ENCODE measurements around the gene LSM4.

Gene LSM4

GRCh38 chr19:18311502-18312091, 11.3 kb downstream of the LSM4 start:
- no peak for TF ChIP-seq USF1 (IDR thresholded peaks at IDR 0.05)
- no peak for TF ChIP-seq MAX (IDR thresholded peaks at IDR 0.05)
- TF ChIP-seq TCF12 (IDR thresholded peaks at IDR 0.05; ENCODE audit: low read depth) = no peak
- TF ChIP-seq, protein P1, sequence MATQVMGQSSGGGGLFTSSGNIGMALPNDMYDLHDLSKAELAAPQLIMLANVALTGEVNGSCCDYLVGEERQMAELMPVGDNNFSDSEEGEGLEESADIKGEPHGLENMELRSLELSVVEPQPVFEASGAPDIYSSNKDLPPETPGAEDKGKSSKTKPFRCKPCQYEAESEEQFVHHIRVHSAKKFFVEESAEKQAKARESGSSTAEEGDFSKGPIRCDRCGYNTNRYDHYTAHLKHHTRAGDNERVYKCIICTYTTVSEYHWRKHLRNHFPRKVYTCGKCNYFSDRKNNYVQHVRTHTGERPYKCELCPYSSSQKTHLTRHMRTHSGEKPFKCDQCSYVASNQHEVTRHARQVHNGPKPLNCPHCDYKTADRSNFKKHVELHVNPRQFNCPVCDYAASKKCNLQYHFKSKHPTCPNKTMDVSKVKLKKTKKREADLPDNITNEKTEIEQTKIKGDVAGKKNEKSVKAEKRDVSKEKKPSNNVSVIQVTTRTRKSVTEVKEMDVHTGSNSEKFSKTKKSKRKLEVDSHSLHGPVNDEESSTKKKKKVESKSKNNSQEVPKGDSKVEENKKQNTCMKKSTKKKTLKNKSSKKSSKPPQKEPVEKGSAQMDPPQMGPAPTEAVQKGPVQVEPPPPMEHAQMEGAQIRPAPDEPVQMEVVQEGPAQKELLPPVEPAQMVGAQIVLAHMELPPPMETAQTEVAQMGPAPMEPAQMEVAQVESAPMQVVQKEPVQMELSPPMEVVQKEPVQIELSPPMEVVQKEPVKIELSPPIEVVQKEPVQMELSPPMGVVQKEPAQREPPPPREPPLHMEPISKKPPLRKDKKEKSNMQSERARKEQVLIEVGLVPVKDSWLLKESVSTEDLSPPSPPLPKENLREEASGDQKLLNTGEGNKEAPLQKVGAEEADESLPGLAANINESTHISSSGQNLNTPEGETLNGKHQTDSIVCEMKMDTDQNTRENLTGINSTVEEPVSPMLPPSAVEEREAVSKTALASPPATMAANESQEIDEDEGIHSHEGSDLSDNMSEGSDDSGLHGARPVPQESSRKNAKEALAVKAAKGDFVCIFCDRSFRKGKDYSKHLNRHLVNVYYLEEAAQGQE (IDR thresholded peaks at IDR 0.05; ENCODE audit: low read depth) = no peak
- no peak for TF ChIP-seq ZBTB7A (IDR thresholded peaks at IDR 0.05; ENCODE audit: low read depth)
- TF ChIP-seq FOXM1 (IDR thresholded peaks at IDR 0.05; ENCODE audit: borderline replicate concordance, low read depth) = no peak
- TF ChIP-seq CEBPB (IDR thresholded peaks at IDR 0.05) = no peak
- TF ChIP-seq TEAD4 (IDR thresholded peaks at IDR 0.05) = no peak
- TF ChIP-seq CREB1 (IDR thresholded peaks at IDR 0.05; ENCODE audit: low read depth) = no peak
- TF ChIP-seq EGR1 (IDR thresholded peaks at IDR 0.05) = no peak
- no peak for TF ChIP-seq YY1 (IDR thresholded peaks at IDR 0.05; ENCODE audit: low read depth)
- TF ChIP-seq RAD21 (IDR thresholded peaks at IDR 0.05; ENCODE audit: low read depth) = no peak
- TF ChIP-seq NFIC (IDR thresholded peaks at IDR 0.05) = no peak
- no peak for TF ChIP-seq TAF1 (IDR thresholded peaks at IDR 0.05; ENCODE audit: low read depth)
- TF ChIP-seq EP300 (IDR thresholded peaks at IDR 0.05; ENCODE audit: borderline replicate concordance) = no peak

- TF ChIP-seq MAX (IDR thresholded peaks at IDR 0.05) = no peak
- no peak for TF ChIP-seq CREB1 (IDR thresholded peaks at IDR 0.05; ENCODE audit: low read depth)
- TF ChIP-seq, protein P1 (IDR thresholded peaks at IDR 0.05; ENCODE audit: low read depth) = no peak
- no peak for TF ChIP-seq CEBPB (IDR thresholded peaks at IDR 0.05)
- TF ChIP-seq TCF12 (IDR thresholded peaks at IDR 0.05; ENCODE audit: low read depth) = no peak
Observed at GRCh38 chr19:18310966-18311365, 11.9 kb downstream of the LSM4 start.

GRCh38 chr19:18310118-18310909, 12.6 kb downstream of the LSM4 start:
- TF ChIP-seq TCF12 (IDR thresholded peaks at IDR 0.05; ENCODE audit: low read depth) (no peak), RAD21 (IDR thresholded peaks at IDR 0.05; ENCODE audit: low read depth) (no peak), YY1 (IDR thresholded peaks at IDR 0.05; ENCODE audit: low read depth) (no peak), EP300 (IDR thresholded peaks at IDR 0.05; ENCODE audit: borderline replicate concordance) (no peak), FOXM1 (IDR thresholded peaks at IDR 0.05; ENCODE audit: borderline replicate concordance, low read depth) (no peak), CREB1 (IDR thresholded peaks at IDR 0.05; ENCODE audit: low read depth) (no peak), TAF1 (IDR thresholded peaks at IDR 0.05; ENCODE audit: low read depth) (no peak)

- TF ChIP-seq CEBPB (IDR thresholded peaks at IDR 0.05) (no peak), YY1 (IDR thresholded peaks at IDR 0.05; ENCODE audit: low read depth) (no peak)
Observed at GRCh38 chr19:18309525-18310064, 13.3 kb downstream of the LSM4 start.

DNA sequence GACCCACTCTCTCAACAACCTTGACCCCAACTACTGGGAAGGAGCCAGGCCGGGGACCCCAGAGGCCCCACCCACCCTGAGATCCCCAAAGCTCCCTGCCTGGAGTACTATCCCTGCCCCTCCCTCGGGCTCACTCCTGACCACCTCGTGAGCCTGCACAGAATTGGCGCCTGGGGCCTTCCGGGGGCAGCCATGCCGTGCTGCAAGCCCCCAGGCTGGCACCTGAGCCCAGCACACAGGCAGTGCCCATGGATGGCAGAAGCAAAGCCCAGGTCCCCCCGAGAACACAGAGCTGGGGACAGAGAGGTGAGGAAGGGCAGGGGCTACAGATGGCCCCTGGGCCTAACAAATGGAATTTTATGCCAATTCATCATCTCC, 13.9 kb downstream of the LSM4 start:
- TF ChIP-seq FOXM1 (IDR thresholded peaks at IDR 0.05; ENCODE audit: borderline replicate concordance, low read depth) (no peak), CEBPB (IDR thresholded peaks at IDR 0.05) (no peak), RAD21 (IDR thresholded peaks at IDR 0.05; ENCODE audit: low read depth) (no peak), EP300 (IDR thresholded peaks at IDR 0.05; ENCODE audit: borderline replicate concordance) (no peak), TCF12 (IDR thresholded peaks at IDR 0.05; ENCODE audit: low read depth) (no peak), YY1 (IDR thresholded peaks at IDR 0.05; ENCODE audit: low read depth) (no peak), MAX (IDR thresholded peaks at IDR 0.05) (no peak), CREB1 (IDR thresholded peaks at IDR 0.05; ENCODE audit: low read depth) (no peak), USF1 (IDR thresholded peaks at IDR 0.05) (no peak), NFIC (IDR thresholded peaks at IDR 0.05) (no peak), ZBTB7A (IDR thresholded peaks at IDR 0.05; ENCODE audit: low read depth) (no peak), EGR1 (IDR thresholded peaks at IDR 0.05) (no peak), TAF1 (IDR thresholded peaks at IDR 0.05; ENCODE audit: low read depth) (no peak), TEAD4 (IDR thresholded peaks at IDR 0.05) (no peak)
- TF ChIP-seq, protein P1 (IDR thresholded peaks at IDR 0.05; ENCODE audit: low read depth) = no peak
